Measurements from ENCODE around the gene MCF2L2.

GRCh38 chr3:183385698-183386613, 42.5 kb downstream of the MCF2L2 start:
- TF ChIP-seq SIN3A (IDR thresholded peaks at IDR 0.05; ENCODE audit: borderline replicate concordance, insufficient read depth, low read length) (no peak), TAF1 (IDR thresholded peaks at IDR 0.05; ENCODE audit: borderline replicate concordance, insufficient read depth, low read length) (no peak), REST (IDR thresholded peaks at IDR 0.05; ENCODE audit: insufficient read depth in 1 of 2, low read depth in 2 of 2, low read length in 2 of 2) (no peak), POLR2AphosphoS5 (IDR thresholded peaks at IDR 0.05; ENCODE audit: low read depth, low read length) (no peak)

Measured in PFSK-1 (cell line).